IPS-NIHi7 (cell line): ENCODE measurements around the gene PNMA6E.

ENCODE experiments used
- DNase-seq: peaks from one replicate; pipeline ENCODE4 v3.0.0; 2012; ENCODE audit warnings: mixed read lengths; ENCODE audit errors: extremely low spot score

The PNMA6E gene

DNA sequence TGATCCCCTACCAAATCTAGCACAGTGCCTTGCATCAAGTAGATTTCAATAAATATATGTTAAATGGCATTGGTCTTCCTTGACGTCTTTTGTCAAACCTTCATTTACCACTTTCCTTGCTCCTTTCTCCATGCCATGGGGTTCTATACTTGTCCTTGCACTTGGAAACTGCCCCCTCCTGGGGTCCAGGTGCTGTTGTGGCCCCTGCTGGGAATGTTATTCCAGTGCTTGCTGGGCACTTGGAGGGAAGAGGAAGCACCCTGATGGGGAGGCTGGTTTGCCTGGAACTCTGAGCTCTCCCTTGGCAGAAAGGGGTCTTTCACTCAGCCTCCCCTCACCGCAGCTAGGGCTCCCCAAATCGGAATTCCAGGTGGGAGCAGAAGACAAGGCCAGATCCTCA is 48.3 kb downstream of the PNMA6E start:
- no peak for DNase-seq

DNA sequence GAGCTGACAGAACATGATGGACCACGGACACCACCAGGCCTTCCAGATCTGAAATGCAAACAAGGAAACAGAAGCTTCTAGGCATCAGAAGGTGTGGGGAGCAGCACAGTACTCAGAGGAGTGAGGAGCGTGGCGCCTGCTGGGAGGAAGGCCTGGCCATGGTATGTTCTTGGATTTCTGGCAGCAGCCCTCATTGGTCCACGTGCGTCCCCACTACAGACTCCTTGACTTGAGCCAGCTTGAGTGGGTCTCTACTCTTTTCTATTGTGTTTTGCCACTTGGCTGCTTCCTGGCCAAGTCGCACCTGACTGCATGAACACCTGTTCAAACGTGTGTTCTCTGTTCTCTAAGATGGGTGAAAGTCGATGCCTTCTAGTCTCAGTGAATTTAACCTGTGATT is 49.2 kb downstream of the PNMA6E start:
- no peak for DNase-seq

DNA sequence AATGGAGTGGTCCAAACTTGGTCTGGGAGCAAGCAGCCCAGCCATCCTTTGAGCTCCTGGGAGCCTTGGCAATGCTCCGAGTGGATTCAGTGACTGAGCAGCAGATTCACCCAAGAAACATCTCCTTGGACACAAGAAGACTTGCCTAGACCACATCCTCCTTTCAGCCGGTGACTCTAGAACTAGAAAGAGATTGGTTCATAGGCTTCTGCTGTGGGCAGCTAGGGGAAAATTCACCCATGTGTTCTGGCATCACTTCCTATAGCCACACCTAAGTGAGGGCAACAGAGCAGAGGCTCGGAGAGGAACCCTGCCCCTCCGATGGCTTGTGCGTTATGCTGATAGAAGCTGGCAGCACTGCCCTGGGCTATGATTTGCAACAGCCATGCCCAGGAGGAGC is 51.2 kb downstream of the PNMA6E start:
- no peak for DNase-seq

DNA sequence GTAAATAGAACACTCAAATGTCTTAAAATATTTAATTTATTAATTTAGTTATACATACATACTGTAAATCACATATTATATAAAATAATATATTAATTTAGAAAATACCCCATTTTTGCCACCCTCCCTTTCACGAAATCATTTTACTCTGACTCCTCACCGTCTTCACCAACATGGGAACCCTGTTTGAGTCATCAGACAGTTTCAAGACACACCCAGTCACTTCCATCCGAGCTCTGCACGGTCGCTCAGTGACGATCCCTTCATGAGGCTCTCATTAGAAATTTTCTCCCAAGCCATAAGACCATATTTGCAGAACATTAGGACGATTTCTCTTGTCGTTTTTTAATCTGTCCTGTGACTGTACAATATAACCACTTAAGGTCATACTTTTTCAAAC is 52.7 kb downstream of the PNMA6E start:
- DNase-seq, result no peak

DNA sequence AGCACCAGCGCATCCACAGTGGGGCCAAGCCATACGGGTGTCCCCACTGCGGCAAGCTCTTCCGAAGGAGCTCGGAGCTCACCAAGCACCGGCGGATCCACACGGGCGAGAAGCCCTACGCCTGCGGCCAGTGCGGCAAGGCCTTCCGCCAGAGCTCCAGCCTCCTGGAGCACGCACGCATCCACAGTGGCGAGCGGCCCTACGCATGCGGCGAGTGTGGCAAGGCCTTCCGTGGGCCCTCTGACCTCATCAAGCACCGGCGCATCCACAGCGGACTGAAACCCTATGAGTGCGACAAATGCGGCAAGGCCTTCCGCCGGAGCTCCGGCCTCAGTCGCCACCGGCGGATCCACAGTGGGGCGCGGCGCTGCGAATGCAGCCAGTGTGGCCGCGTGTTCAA is 53.6 kb downstream of the PNMA6E start:
- no peak for DNase-seq
